ENCODE measurements around the gene RAC3. TPM values are rescaled to one million over a fixed set of nuclear protein-coding genes. Genes with fewer than 3 reads are reported as not detected.
A peak's percentile ranks its signal among the peaks of the same experiment; 100 is the strongest.

RAC3 gene
- total RNA-seq, 4 donors from 2014 or later: 2.6 to 11.1 (median 5.0) TPM

- Histone ChIP-seq H3K27me3 (no peaks in the 10 kb centered on the region), H3K9me3 (no peaks in the 10 kb centered on the region), H3K4me1 (peaks cover 12 to 28% (median 27%) of the 10 kb centered on the region in 4 donors), H3K27ac (no peak overlapping the region), H3K36me3 (no peaks in the 10 kb centered on the region), H3K4me3 (no peak overlapping the region)
- WGBS, 2 donors (ENCODE audit: low coverage in 1 of 2): 62 to 85% methylated on average over 3 to 8 of the region's 8 CpGs
- in situ Hi-C loops (cut with MboI; ENCODE audit: low pct_ligation_motif_present in 1 of 4, low pct_unique_long_range_greater_than_20kb in 1 of 4, low sequenced_read_pairs in 3 of 4): loop anchor here in 2 of 4 donors (25.0 kb wide), 1 partner anchor 113 kb away; no protein-coding TSS in a partner anchor
- DNase-seq: no peak
- TF ChIP-seq CTCF (IDR thresholded peaks at IDR 0.05) (no peak), POLR2A (IDR thresholded peaks at IDR 0.05) (no peak), EP300 (IDR thresholded peaks at IDR 0.05; ENCODE audit: low read depth) (no peak), POLR2AphosphoS5 (IDR thresholded peaks at IDR 0.05) (no peak)
- intact Hi-C loops (cut with DNase I; ENCODE audit: low total_unique reads): no loop called here
Observed at GRCh38 chr17:82049106-82049505, 17.6 kb downstream of the RAC3 start.

- no peak for TF ChIP-seq EP300 (IDR thresholded peaks at IDR 0.05; ENCODE audit: low read depth)
- TF ChIP-seq POLR2AphosphoS5 (IDR thresholded peaks at IDR 0.05): no peak
- no peak for TF ChIP-seq POLR2A (IDR thresholded peaks at IDR 0.05)
- no peak for TF ChIP-seq CTCF (IDR thresholded peaks at IDR 0.05)
- in situ Hi-C loops (cut with MboI; ENCODE audit: low pct_ligation_motif_present in 1 of 4, low pct_unique_long_range_greater_than_20kb in 1 of 4, low sequenced_read_pairs in 3 of 4): loop anchor here in 2 of 4 donors (25.0 kb wide), 1 partner anchor 113 kb away; no protein-coding TSS in a partner anchor
- 81% methylated on average over 11 of the region's 16 CpGs; no CpG with 5 or more reads in 1 of the 2 donors for WGBS, 2 donors (ENCODE audit: low coverage in 1 of 2)
- Histone ChIP-seq H3K27me3 (no peaks in the 10 kb centered on the region), H3K27ac (no peak overlapping the region), H3K36me3 (no peaks in the 10 kb centered on the region), H3K4me1 (peaks cover 12 to 28% (median 27%) of the 10 kb centered on the region in 4 donors), H3K9me3 (no peaks in the 10 kb centered on the region), H3K4me3 (no peak overlapping the region)
- no peak for DNase-seq
- intact Hi-C loops (cut with DNase I; ENCODE audit: low total_unique reads): no loop called here
Observed at GRCh38 chr17:82049521-82049971, 18.1 kb downstream of the RAC3 start.

DNA sequence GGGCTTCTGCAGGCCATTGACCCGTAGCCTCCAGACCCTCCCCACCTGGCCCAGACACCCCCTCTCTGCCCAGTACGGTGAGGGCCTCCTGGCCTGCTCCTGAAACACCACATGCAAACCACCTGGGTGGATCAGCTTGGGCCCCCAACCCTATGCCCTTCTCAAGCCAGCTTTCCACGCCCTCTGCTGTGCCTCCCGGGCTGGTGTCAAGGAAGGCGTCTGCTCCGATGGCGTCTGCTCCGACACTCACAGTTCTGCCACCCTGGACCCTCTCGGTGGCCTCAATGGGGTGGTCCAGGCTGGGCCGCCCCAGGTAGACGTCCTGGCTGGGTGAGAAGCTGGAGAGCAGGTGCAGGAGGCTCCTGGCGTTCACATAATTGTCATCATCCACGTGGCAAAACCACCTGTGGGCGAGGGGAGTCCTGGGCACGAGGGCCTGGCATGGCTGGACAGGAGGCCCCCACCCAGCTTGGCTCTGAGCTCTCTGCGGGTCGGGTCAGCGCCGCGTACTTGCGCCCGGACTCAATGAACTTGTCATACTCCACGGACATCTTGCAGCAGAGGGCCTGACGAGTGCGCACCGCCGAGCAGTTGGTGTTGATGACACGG, 18.8 kb downstream of the RAC3 start:
- no peaks in the 10 kb centered on the region for H3K27me3 ChIP-seq
- in situ Hi-C loops (cut with MboI; ENCODE audit: low pct_ligation_motif_present in 1 of 4, low pct_unique_long_range_greater_than_20kb in 1 of 4, low sequenced_read_pairs in 3 of 4) (no loop called here), intact Hi-C loops (cut with DNase I; ENCODE audit: low total_unique reads) (no loop called here)
- peaks cover 0 to 4% (median 0%) of the 10 kb centered on the region in 4 donors for H3K36me3 ChIP-seq
- no peak for DNase-seq
- TF ChIP-seq CTCF (IDR thresholded peaks at IDR 0.05) (no peak), EP300 (IDR thresholded peaks at IDR 0.05; ENCODE audit: low read depth) (no peak), POLR2A (IDR thresholded peaks at IDR 0.05) (no peak), POLR2AphosphoS5 (IDR thresholded peaks at IDR 0.05) (no peak)
- H3K4me3 ChIP-seq: peak overlapping the region in 1 of 4 donors; percentile 87
- no peaks in the 10 kb centered on the region for H3K9me3 ChIP-seq
- peak overlapping the region in 1 of 4 donors; percentile 84 for H3K27ac ChIP-seq
- 91% methylated on average over 28 of the region's 28 CpGs; no CpG with 5 or more reads in 1 of the 2 donors for WGBS, 2 donors (ENCODE audit: low coverage in 1 of 2)
- peaks cover 12 to 28% (median 27%) of the 10 kb centered on the region in 4 donors for H3K4me1 ChIP-seq

- Histone ChIP-seq H3K27me3 (no peaks in the 10 kb centered on the region), H3K9me3 (no peaks in the 10 kb centered on the region), H3K27ac (peak overlapping the region; percentile 62 to 84 (median 74)), H3K4me3 (peak overlapping the region; percentile 77 to 88 (median 84)), H3K36me3 (peaks cover 0 to 4% (median 0%) of the 10 kb centered on the region in 4 donors), H3K4me1 (peaks cover 12 to 28% (median 27%) of the 10 kb centered on the region in 4 donors)
- no peak for TF ChIP-seq POLR2A (IDR thresholded peaks at IDR 0.05)
- TF ChIP-seq EP300 (IDR thresholded peaks at IDR 0.05; ENCODE audit: low read depth): no peak
- TF ChIP-seq CTCF (IDR thresholded peaks at IDR 0.05): no peak
- TF ChIP-seq POLR2AphosphoS5 (IDR thresholded peaks at IDR 0.05): no peak
- in situ Hi-C loops (cut with MboI; ENCODE audit: low pct_ligation_motif_present in 1 of 4, low pct_unique_long_range_greater_than_20kb in 1 of 4, low sequenced_read_pairs in 3 of 4): no loop called here
- DNase-seq: no peak
- intact Hi-C loops (cut with DNase I; ENCODE audit: low total_unique reads): no loop called here
- WGBS, 2 donors (ENCODE audit: low coverage in 1 of 2): 76% methylated on average over 12 of the region's 79 CpGs; no CpG with 5 or more reads in 1 of the 2 donors
Observed at GRCh38 chr17:82050761-82051641, 19.5 kb downstream of the RAC3 start.

All from transverse colon (tissue), 4 donors.